Stimulated activated naive CD4-positive, alpha-beta T cell treated with Interleukin-2 at 50 U/mL for 16 hours (primary cell): Measurements from ENCODE around the gene HAUS3.
"Not testable (repeated sequence)": the region's sequence is repeated elsewhere in the genome, so short reads cannot be mapped to it uniquely, and the experiment has no call there.

Experiments used
- DNase-seq: peaks from one replicate; lab custom pipeline; 2025; lab: John Stamatoyannopoulos, UW

HAUS3 gene

DNA sequence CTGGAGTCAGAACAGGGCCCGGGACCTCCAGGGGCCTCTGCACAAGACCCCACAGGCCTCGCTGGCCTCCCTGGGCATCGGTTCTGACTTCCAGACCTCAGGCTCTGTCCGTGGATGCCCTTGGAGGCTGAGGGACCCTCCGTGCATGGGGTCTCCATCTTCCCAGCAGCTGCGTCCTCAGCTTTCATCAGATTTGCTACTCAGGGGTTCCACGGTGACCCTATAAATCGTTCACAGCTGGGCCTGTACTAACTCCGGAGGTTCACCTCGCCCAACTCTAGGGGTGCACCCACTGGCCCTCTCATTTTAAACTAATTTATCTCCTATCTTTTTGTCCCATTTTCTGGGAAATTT lies 33.1 kb upstream of the HAUS3 start:
- not testable (repeated sequence) for DNase-seq

DNA sequence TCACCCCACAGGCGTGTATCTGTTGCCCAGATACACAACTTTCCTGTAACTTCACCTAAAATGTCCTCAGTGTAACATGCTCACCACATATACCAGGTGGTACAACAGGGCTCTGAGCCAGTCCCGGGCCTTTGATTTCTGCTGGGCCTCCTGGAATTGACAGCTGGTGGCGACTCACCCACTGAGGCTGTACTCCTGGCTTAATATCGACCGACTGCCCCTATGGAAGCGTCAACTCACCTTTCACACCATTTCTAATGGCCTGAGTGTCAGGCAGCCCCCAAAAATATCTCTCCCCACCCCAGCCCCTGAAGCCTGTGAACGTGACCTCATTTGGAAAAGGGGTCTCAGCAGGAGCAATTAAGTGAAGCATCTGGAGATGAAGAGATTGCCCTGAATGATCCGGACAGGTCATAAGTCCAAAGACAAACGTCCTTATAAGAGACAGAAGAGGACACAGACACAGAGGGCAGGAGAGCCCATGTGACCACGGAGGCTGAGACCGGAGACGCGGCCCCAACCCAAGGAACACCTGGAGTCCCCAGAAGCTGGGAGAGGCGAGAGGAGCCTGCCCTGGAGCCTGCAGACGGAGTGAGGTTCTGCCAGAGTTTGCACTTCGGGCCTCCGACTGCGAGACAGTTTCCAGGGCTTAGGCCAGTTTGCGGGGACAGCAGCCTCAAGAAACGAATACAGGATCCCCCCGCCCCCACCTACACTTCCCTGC lies 32.6 kb upstream of the HAUS3 start:
- DNase-seq, result no peak

DNA sequence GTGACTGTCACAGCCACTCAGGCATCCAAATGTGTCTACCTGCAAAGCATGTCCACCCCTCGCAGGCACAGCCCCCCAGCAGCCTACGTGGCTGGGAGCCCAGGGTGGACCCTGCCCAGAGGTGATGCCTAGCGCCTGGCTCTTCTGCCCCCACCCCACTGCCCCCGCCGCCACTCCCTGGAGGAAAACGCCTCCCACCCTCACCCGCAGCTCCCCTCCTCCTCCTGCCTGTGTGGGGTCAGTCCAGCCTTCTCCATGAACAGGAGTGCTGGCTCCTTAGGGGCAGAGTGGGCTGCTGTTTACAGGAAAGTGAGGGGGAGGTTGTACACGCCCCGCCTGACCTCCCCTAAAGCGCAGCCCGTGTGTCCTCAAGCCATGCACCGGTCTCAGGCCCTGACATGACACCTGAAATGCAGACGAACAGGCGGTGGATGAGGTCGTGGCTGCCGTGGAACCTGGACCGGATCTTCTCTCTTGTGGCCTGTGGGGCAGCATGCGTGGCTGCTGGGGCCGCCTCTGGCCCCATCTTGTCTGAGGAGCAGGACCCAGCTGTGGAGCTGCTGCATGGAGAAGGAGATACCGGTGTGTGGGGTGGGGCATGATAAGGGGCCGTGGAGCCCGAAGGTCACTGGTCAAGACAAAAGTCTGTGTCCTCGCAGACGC lies 31.9 kb upstream of the HAUS3 start:
- DNase-seq, result no peak

DNA sequence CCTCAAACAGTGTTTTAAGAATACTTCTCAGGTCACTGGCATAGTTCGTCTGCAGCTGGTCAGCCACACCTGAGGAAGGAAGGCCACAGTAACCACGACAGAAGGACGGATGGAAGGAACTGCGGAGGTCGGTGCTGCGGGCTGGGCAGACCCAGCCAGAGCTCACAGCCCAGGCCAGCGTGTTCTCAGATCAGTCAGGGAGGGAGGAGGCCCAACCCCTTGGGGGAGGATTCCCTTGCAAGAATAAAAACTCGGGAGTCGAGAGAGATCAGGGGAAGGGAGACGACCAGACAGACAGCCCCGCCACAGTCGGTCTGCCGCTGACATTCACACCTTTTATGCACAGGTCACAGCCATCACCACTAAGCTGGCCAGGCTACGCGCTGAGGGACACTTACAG lies 31.3 kb upstream of the HAUS3 start:
- no peak for DNase-seq

DNA sequence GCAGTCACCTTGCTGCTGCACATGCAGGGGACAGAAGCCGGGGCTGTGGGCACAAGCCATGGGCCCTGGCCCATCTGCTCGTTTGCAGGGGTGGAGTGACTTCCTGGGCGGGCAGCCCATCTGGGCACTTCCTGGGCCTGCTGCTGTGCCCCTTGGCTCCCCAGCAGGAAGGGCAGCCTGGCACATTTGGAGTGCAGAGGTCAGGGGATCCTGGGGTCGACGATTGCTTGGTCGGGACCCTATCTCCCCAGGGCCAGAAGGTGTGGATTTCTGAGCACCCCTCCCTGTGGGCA lies 30.9 kb upstream of the HAUS3 start:
- no peak for DNase-seq

DNA sequence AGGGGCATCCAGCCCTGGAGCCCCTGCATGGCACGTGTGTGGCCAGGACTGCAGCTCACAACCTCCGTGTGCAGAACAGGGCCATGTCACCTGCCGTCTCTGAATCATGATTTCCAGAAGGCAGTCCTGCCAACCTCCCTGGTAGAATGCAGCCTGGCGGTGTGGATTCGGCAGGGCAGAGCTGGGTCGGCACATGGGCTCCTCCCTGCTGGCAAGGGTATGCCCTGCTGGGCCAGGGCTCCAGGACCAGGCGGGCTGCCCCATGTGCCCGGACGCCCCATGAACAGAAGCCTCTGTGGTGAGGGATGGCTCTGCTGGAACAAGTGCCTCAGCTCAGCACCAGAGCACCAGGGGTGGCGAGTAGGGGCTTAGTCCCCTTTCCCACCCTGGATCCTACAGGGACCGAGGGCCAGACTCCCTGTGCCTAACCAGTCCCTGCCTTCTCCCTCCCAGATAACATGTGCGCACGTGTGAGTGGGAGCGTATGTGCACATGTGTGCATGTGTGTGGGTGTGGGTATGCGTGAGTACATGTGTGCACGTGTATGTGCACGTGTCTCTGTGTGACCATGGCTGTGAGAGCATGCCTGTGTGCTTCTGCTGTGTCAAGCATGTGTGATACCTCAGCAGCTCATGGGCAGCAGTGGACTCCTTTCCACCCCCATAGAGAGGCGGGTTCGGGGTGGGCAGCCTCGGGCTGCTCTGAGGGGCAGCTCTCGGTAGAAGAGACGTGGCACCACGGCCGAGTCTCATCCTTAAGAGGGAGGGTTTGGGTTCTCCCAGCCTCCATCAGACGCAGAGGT lies 30.3 kb upstream of the HAUS3 start:
- DNase-seq, result no peak

DNA sequence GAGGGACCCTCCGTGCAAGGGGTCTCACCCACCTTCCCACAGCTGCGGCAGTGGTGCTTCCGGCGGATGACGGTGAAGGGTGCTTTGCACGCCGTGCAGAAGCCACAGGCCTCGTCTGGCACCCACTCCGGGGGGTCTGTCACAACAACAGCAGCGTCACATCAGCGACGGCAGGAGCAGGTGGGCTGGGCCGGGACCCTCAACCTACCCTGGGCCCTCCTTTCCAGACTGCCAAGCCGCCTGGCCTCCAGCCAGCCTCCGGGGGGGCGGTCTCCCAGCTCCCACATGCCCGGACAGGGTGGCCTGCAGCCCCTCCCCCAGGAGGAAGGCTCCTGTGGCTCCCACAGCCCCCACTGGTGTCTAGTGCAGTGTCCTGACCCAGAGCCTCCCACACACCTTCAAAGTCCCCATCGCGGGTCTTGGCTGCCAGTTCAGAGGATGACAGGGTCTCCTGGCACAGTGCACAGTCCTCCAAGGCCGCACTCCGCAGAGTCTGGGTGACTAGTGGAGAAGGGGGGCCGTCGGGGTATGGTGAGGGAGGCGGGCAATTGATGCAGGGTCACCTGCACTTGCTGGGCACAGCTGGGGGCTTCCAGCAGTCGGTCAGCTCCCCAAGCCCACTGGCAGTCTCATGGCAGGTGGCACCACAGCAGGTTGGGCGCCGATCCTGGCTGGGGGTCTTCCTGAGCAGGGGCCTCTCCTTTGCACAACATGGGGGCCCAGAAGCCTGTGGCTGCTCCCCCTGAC lies 29.5 kb upstream of the HAUS3 start:
- no peak for DNase-seq

DNA sequence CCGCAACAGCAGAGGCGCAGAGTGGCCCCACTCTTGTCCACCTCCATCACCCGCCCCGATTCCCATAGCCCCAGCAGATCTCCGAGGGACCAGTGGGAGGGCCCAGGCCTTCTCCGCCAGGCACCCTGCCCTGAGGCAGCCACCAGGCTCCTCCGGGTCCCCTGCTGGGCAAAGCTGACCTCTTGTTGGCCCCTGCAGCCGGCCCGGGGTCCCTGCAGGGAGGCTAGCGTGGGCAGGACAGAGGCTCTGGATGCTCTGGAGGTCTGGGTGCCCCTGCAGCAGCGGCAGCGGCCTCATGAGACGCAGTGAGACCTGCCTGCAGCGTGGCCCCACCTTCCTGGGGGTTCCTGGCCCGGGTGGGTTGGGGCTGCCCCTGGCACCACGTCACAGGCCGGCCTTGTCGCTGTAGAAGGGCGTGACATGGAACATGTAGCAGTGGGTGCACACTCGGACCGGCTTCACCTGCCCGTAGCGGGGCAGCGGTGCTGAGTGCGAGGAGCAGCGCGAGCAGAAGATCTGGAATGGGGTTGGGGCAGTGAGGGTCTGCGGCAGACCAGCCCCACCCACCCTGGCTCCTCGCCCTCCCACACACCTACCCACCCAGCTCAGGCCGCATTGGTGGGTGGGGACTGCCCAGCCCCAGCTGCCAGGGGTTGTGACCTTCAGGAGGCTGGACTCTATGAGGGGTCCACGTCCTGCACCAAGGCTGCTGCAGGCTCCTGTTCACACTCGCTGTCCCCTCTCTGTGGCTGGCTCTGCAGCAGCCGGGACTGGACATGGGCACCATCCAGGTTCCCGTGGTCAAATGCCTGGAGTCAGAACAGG lies 28.6 kb upstream of the HAUS3 start:
- no peak for DNase-seq

DNA sequence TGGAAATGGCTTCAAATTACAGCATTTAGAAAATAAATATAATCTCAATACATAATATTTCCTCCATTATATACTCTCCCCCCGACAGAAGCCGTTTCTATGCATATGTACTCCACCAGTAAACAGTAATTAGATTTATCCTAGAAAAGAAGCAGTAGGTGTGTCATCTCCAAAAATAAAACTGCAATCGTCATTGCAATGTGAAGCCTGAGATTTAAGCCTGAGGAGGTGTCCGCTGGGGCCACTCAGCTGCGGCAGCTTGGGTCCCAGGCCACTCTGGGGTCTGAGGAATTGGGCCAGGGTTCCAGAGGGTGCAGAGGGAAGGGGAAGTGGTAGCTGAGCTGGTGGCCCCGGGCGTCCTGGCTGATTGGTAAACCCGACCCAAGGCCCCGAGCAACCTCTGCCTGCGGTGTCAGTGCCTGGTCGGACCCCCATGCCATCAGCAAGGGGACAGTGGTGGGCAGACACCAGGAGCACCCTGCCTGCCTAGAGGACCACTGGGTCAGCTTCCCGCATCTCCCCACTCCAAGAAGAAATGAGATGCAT lies 27.8 kb upstream of the HAUS3 start:
- DNase-seq, result no peak

DNA sequence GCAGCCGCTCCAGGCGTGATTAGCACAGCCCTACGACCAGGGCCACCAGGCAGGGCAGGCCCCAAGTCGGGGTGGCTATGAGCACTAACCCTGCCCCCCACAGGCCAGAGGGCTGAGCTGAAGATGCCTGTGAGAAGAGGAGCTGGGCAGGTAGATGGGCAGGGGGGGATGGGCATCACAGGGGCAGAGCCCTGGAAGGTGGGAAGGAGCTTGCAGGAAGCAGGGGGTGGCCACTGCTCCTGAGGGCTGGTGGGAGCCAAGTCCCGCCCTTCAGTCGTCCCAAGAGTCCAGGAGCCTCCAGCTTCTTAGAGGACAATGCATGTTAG lies 27.2 kb upstream of the HAUS3 start:
- DNase-seq, result no peak

DNA sequence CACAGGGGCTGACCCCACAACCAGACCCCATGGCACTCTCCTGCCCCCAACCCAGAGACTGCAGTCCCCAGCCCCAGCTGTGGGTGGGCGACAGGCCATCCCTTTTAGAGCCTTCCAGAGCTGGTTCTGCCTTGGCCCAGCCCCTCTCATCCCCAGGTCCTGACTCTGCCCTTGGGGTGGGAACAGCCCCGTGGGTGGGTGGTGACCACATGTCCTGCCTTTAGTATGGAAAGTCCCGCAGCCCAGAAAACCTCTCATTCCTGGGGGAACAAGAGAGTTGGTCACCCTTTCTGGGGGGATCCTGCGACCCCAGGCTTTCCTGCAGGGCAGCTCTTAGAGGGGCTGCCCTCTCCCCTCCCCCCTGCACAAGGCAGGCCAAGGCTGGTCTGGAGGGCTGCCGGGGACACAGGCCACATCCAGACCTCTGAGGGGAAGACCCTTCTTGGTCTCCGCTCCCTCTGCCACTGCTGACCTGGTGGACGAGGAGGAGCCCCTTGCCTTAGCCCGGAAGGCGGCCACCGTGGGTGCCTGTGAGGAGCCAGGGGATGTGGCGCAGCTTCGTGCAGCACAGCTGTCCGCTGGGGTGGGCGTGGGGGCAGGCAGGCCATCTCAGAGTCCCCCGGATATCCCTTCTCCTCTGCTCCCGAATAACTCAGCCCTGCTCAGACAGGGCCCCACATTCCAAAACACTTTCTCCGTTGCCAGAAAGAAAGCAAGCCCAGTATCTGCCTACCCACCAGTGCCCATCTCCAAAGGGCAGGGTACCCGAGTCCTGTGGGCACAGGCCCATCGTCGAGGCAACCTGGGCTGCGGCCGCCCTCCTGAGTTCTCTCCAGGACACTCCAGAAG lies 26.7 kb upstream of the HAUS3 start:
- DNase-seq, result no peak

DNA sequence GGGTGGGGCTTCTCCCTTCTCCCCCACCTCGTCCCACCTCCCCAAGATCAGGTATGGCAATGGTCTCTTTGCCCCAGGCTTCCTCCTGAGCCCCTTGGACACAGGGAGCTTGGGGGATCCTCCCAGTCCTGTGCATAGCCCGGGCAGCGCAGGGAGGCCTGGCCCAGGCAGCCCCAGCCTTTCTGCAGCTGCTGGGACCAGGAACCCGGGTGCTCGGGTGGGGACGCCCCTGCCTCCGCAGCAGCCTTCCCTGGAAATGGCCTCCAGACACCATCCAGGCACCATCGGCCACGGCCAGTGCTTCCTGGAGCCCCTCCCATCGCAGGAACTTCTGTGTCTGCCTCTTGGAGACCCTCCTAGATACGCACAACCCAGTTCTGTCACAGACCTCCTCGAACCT lies 25.9 kb upstream of the HAUS3 start:
- DNase-seq, result no peak

DNA sequence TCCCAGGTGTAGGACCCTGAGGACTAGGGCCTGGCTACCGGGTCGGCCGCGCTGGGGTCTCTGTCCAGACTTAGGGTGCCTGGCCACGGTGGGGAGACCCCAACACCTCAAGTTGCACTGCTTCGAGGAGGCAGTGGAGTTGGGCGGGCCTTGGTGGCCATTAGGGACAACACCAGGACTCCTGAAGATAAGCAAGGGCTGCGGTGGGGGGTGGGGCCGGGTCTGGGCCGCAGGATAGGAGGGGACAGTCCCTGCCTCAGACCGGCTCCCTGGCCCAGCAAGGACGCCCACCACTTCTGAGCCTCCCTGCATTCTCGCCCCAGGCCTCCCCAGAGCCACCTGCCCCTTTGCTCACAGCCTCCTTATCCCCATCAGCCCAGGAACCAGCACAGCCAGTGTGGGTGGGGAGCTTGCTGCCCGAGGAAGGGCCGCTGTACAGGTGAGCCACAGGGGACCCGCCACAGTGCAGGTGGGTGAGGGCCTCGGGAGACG lies 25.4 kb upstream of the HAUS3 start:
- DNase-seq, result no peak

DNA sequence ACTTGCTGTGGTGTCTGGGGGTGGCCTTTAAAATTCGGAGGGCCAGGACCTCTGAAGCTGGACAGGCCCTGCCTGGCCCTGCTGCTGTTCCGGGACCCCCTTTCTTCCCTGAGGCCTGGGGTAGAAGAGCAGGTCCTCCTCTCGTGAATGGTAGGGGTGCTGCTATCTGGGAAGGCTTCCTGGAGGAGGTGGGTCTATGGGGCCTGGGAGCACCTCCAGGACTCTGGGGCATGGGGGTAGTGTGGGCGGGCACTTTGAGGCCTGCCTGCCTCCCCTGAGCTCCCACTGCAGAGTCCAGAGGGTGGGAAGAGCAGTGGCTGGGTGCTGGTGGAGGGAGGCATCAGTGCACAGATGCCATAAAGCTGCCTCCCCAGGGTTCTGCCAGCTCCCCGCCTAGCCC lies 24.9 kb upstream of the HAUS3 start:
- no peak for DNase-seq

DNA sequence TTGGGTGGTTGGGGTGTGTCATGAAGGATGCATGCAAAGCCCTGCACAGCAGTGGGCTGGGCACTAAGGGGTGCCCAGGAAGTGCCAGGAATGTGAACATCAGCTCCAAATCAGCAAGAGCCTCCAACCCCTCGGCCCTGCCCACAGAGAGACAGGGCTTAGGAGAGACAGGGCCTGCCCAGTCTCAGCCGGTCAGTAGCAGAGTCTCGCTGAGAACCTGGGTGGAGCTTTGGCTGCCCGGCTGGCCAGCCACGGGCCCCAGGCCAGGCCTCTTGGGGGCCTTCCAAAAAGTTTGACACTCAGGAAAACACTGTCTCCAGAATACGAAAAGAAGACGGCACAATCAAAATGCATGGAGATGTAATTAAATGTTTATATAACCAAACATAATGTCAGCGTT lies 24.3 kb upstream of the HAUS3 start:
- DNase-seq, result no peak

DNA sequence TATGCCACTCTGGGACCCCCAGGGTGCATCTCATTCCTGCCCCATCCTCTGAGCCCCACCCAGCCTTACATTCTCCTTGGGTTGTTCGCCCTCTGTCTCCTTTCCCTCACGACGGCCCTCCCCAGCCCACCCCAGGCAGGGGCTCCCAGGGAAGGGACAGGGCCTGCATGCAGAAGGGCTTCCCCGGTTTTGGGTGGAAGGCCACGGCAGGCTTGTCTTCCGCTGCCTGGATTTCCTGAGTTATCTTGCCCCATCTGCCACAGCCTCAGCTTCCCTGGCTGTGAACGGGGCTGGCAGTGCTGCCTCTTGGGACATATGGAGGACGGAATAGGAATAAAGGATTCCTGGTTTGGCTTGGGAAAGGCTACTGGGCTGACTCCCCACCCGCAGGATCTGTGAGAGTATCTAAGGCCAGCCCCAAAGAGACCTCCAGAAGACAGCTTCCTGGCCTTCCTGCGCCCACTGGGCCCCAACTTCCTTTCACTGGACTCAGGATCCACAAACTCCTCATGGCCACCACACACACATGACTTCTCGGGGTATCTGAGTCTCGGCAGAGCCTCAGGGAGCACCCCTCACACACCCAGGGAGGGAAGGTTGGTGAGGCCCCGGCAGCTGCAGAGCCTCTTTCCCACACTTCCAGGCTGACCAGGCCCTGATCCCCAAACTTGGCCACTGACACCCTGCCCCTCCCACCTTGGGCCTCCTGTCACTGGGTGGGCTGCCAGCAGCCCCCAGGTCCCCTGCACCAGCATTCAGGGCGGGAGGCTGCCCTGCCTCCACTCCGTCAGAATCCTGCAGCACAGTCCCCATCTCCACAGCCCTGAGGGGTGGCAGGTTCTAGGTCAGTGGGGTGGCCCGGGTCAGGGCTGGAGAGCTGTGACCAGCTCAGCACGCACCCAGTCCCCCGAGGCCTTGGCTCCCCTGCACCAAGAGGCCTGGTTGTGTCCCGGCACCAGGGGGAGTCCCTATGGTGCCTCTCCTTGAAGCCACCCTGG lies 23.5 kb upstream of the HAUS3 start:
- DNase-seq, result no peak

DNA sequence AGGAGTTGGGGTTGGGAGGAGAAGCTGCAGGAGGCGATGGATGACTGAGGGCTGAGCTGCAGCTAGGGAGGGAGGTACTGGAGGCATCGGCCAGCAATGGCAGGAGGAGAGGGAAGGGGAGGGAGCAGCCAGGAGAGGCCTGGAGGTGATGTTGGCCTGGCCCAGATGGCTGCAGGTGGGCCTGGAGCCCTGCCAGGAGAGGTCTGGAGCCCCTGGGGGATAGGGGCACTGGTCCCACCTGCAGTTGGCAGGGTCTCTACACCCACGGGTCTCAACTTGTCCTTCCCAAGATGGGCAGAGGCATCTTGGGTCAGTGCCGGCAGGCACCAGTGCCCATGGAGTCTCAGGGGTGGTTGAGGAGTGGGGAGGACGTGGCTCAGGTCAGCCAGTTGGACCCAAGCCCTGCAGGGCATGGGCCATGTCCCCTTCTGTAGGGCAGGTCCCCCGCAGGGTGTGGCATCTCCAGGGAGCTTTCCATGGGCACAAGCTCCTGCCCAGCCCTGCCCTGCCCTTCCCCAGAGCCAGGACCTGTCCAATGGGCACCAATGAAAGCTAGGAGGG lies 22.6 kb upstream of the HAUS3 start:
- DNase-seq, result no peak

DNA sequence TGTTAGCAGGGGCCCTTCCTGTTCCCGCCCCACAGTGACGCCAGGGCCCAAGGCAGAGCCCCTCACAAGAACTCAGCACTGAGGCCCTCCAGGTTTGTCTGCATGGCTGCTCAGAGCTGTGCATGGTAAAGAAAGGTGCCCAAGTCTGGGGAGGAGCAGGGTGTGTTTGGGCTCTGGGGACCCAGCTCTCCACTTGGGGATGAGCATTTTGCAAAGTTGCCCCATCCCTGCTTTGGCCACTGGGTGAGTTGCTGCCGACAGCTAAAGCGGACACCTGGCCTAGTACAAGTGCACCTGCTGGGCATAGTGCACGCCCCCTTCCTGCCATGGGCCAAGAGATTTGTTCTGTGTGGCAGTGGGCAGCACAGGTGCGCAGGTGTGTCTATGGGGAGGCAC lies 22.0 kb upstream of the HAUS3 start:
- no peak for DNase-seq

DNA sequence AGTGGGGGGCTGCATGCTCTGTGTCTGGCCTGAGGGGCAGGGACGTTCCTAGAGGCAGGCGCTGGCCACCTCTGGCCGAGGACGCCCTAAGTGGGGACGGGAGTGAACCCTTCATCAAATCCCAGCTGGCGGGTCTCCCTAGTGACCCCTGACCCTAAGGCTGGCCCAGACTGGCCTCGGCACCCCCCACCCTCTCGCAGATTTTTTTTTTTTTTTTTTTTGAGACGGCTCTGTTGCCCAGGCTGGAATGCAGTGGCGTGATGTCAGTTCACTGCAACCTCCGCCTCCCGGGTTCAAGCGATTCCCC lies 21.0 kb upstream of the HAUS3 start:
- no peak for DNase-seq
